Natural killer cell (primary cell): ENCODE measurements around the gene CACUL1. TPM values are rescaled to one million over a fixed set of nuclear protein-coding genes. Genes with fewer than 3 reads are reported as not detected.

Experiments used
- ATAC-seq, 3 donors: fragments of 150-1000 bp in 2 of 3; fragments of 200-7000 bp in 1 of 3; cut with Tn5 transposase; 1 replicate in 1 of 3; 2 replicates in 2 of 3; pipeline ENCODE4 v1.10.0; 2021; ENCODE audit warnings: mild to moderate bottlenecking in 2 of 3, moderate library complexity in 2 of 3
- DNase-seq, 2 donors: peaks; one replicate each; pipeline versions ENCODE4 v3.0.0 to v3.0.0-alpha.2; 2013 to 2021; ENCODE audit warnings: mixed read lengths in 1 of 2
- H3K27ac ChIP-seq: one replicate; pipeline ENCODE4 v1.5.1; 2013; ENCODE audit warnings: mild to moderate bottlenecking, low read length
- H3K27me3 ChIP-seq: one replicate; pipeline ENCODE4 v1.6.1; 2013; ENCODE audit warnings: low read length; ENCODE audit not compliant: control insufficient read depth, insufficient read depth
- H3K36me3 ChIP-seq: one replicate; pipeline ENCODE4 v1.6.1; 2013; ENCODE audit warnings: low read length; ENCODE audit not compliant: control insufficient read depth, insufficient read depth
- H3K4me1 ChIP-seq: one replicate; pipeline ENCODE4 v1.6.1; 2013; ENCODE audit warnings: low read length; ENCODE audit not compliant: control insufficient read depth, insufficient read depth
- H3K4me3 ChIP-seq: one replicate; pipeline ENCODE4 v1.5.1; 2013; ENCODE audit warnings: low read length
- H3K9me3 ChIP-seq: one replicate; pipeline ENCODE4 v1.6.1; 2013; ENCODE audit warnings: low read length; ENCODE audit not compliant: control insufficient read depth, insufficient read depth
- H3K27ac Mint-ChIP-seq, 2 donors: one replicate each; pipeline ENCODE4 v1.8.0; 2022; ENCODE audit warnings: mild to moderate bottlenecking in 2 of 2, mixed read lengths in 2 of 2, moderate library complexity in 1 of 2
- H3K27me3 Mint-ChIP-seq, 2 donors: one replicate each; pipeline ENCODE4 v1.8.0; 2022; ENCODE audit warnings: low read depth in 2 of 2, mixed read lengths in 2 of 2
- H3K36me3 Mint-ChIP-seq: one replicate; pipeline ENCODE4 v1.8.0; 2022; ENCODE audit warnings: mixed read lengths
- H3K4me1 Mint-ChIP-seq, 2 donors: one replicate each; pipeline ENCODE4 v1.8.0; 2022; ENCODE audit warnings: mixed read lengths in 2 of 2
- H3K4me3 Mint-ChIP-seq: one replicate; pipeline ENCODE4 v1.8.0; 2022; ENCODE audit warnings: mild to moderate bottlenecking, moderate library complexity, mixed read lengths
- H3K9me3 Mint-ChIP-seq, 2 donors: one replicate each; pipeline ENCODE4 v1.8.0; 2022; ENCODE audit warnings: mixed read lengths in 2 of 2
- CTCF ChIP-seq: fragments of 200-600 bp; IDR thresholded peaks from one replicate; pipeline ENCODE4 v1.8.0; 2022; ENCODE audit warnings: antibody characterized with exemption
- WGBS: methylation state at CpG from one replicate; pipeline ENCODE4 v1.1.7; 2013; ENCODE audit warnings: missing lambda C conversion rate; ENCODE audit not compliant: insufficient coverage; 5-methylcytosine and 5-hydroxymethylcytosine counted together
- intact Hi-C: fragments of 100-400 bp; cut with micrococcal nuclease; formaldehyde crosslinking; loops from one replicate; pipeline ENCODE4 v1.14.2; 2022
- total RNA-seq, 4 donors: library from RNA; stranded (reverse); fragments of 120-200 nt in 1 of 4; gene quantifications; one replicate each; pipeline versions ENCODE4 v1.2.3 to v1.2.4, GENCODE V29; 2013 to 2022

Gene CACUL1
- total RNA-seq, 3 donors from 2014 or later (not counting 1 experiment from before 2014, with no cell fraction given), result 45.4 to 65.9 (median 47.6) TPM

DNA sequence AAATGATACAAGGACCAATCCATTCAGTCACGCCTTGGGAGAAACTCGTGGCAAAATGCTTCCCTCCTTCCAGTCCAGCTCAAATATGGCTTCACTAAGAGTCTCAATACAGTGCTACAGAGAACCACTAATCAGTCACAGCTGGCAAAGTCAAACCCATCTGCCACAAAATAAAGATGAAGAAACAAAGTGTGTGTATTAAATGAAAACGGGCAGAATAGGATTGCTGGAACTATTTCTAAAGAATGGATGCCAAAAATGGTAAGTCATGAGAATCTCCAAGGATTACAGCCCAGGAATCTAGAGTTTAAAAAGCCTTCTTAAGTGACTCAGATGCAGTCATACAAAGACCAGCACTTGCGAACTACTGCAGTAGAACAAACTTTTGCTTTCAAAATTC is 61.9 kb downstream of the CACUL1 start:
- Mint-ChIP-seq H3K27ac (no peak overlapping the region), H3K27me3 (no peaks in the 10 kb centered on the region), H3K4me3 (no peak overlapping the region), H3K9me3 (no peaks in the 10 kb centered on the region), H3K36me3 (no peaks in the 10 kb centered on the region), H3K4me1 (peaks cover 7 to 15% of the 10 kb centered on the region in 2 donors)
- ATAC-seq (no peak), DNase-seq (no peak)
- WGBS, result 95% methylated on average over 4 of the region's 4 CpGs
- H3K9me3 ChIP-seq, result no peaks in the 10 kb centered on the region
- TF ChIP-seq CTCF, result no peak
- H3K27ac ChIP-seq, result no peak overlapping the region
- H3K4me1 ChIP-seq, result no peaks in the 10 kb centered on the region
- H3K4me3 ChIP-seq, result no peak overlapping the region
- H3K27me3 ChIP-seq, result no peaks in the 10 kb centered on the region
- intact Hi-C loops, result no loop called here
- peaks cover 17% of the 10 kb centered on the region for H3K36me3 ChIP-seq

- H3K27ac ChIP-seq, result no peak overlapping the region
- DNase-seq (no peak), ATAC-seq (no peak)
- peaks cover 37% of the 10 kb centered on the region for H3K36me3 ChIP-seq
- H3K36me3 Mint-ChIP-seq, result no peaks in the 10 kb centered on the region
- no peaks in the 10 kb centered on the region for H3K9me3 ChIP-seq
- 98% methylated on average over 4 of the region's 4 CpGs for WGBS
- TF ChIP-seq CTCF, result no peak
- H3K9me3 Mint-ChIP-seq, result no peaks in the 10 kb centered on the region
- H3K27ac Mint-ChIP-seq, result no peak overlapping the region
- H3K27me3 ChIP-seq, result no peaks in the 10 kb centered on the region
- H3K4me1 ChIP-seq, result no peaks in the 10 kb centered on the region
- H3K4me3 ChIP-seq, result no peak overlapping the region
- no peak overlapping the region for H3K4me3 Mint-ChIP-seq
- intact Hi-C loops, result no loop called here
- H3K4me1 Mint-ChIP-seq, result peaks cover 0 to 3% of the 10 kb centered on the region in 2 donors
- no peaks in the 10 kb centered on the region for H3K27me3 Mint-ChIP-seq
Observed at GRCh38 chr10:118689070-118689858, 65.5 kb downstream of the CACUL1 start.

- Histone ChIP-seq H3K36me3 (peaks cover 46% of the 10 kb centered on the region), H3K4me3 (no peak overlapping the region), H3K9me3 (no peaks in the 10 kb centered on the region), H3K4me1 (no peaks in the 10 kb centered on the region), H3K27me3 (no peaks in the 10 kb centered on the region), H3K27ac (no peak overlapping the region)
- intact Hi-C loops, result no loop called here
- Mint-ChIP-seq H3K27me3 (no peaks in the 10 kb centered on the region), H3K4me1 (no peaks in the 10 kb centered on the region), H3K27ac (no peak overlapping the region), H3K4me3 (no peak overlapping the region), H3K9me3 (no peaks in the 10 kb centered on the region), H3K36me3 (no peaks in the 10 kb centered on the region)
- ATAC-seq (no peak), DNase-seq (no peak)
- no peak for TF ChIP-seq CTCF
Observed at GRCh38 chr10:118687472-118687871, 67.3 kb downstream of the CACUL1 start.

- no peak overlapping the region for H3K27ac Mint-ChIP-seq
- no peaks in the 10 kb centered on the region for H3K27me3 Mint-ChIP-seq
- ATAC-seq, result no peak
- Histone ChIP-seq H3K27ac (no peak overlapping the region), H3K4me1 (no peaks in the 10 kb centered on the region), H3K36me3 (peaks cover 38% of the 10 kb centered on the region), H3K27me3 (no peaks in the 10 kb centered on the region), H3K9me3 (no peaks in the 10 kb centered on the region), H3K4me3 (no peak overlapping the region)
- peaks cover 16% of the 10 kb centered on the region for H3K36me3 Mint-ChIP-seq
- intact Hi-C loops, result no loop called here
- no peak overlapping the region for H3K4me3 Mint-ChIP-seq
- H3K9me3 Mint-ChIP-seq, result no peaks in the 10 kb centered on the region
- TF ChIP-seq CTCF, result no peak
- 98% methylated on average over 6 of the region's 6 CpGs for WGBS
- H3K4me1 Mint-ChIP-seq, result peaks cover 10 to 21% of the 10 kb centered on the region in 2 donors
- DNase-seq, result no peak
Observed at GRCh38 chr10:118682533-118682932, 72.2 kb downstream of the CACUL1 start.
